SK-N-SH (cell line): ENCODE measurements around the gene CNN2. TPM values are rescaled to one million over a fixed set of nuclear protein-coding genes. Genes with fewer than 3 reads are reported as not detected.

Experiments
- CTCF ChIA-PET: fragments of 300-600, 350-600 bp; formaldehyde crosslinking; extraction: SDS; loops from one replicate; lab custom pipeline; 2021; lab: Yijun Ruan, JAX
- POLR2A ChIA-PET: fragments of 350-600 bp; sonication (Branson Sonifier 250); formaldehyde crosslinking; extraction: SDS; loops from one replicate; lab custom pipeline; 2020; ENCODE audit warnings: antibody characterized with exemption, inconsistent platforms; lab: Yijun Ruan, JAX
- DNase-seq: peaks from one replicate; pipeline ENCODE4 v3.0.0; 2012
- H2AFZ ChIP-seq: fragments of 200-600 bp; sonication (generic); 2 replicates; pipeline ENCODE4 v1.8.1; 2016; ENCODE audit warnings: antibody characterized with exemption, mild to moderate bottlenecking, low read depth
- H3F3A ChIP-seq: fragments of 200-600 bp; sonication (generic); replicated peaks from 2 replicates; pipeline ENCODE3; 2016; ENCODE audit warnings: antibody characterized with exemption, mild to moderate bottlenecking; ENCODE audit not compliant: insufficient read depth
- H3K27ac ChIP-seq, 2 experiments: fragments of 200-500 bp in 1 of 2; fragments of 200-600 bp in 1 of 2; sonication (Bioruptor generic) in 1 of 2; sonication (generic), shearing (Covaris generic) in 1 of 2; 2 replicates each; pipeline versions ENCODE4 v1.5.1 to v1.6.1; 2014 to 2016; ENCODE audit warnings: low read depth in 2 of 2, inconsistent platforms in 1 of 2, low read length in 1 of 2, mild to moderate bottlenecking in 1 of 2, mixed read lengths in 1 of 2
- H3K27me3 ChIP-seq: fragments of 200-600 bp; sonication (generic), shearing (Covaris generic); 2 replicates; pipeline ENCODE4 v1.6.1; 2016; ENCODE audit warnings: mixed run types; ENCODE audit not compliant: insufficient read depth
- H3K36me3 ChIP-seq, 2 experiments: fragments of 200-500 bp in 1 of 2; fragments of 200-600 bp in 1 of 2; sonication (Bioruptor generic) in 1 of 2; sonication (generic) in 1 of 2; replicated peaks in 1 of 2; 2 replicates each; pipeline versions ENCODE3 to v1.5.1; 2014 to 2016; ENCODE audit warnings: low read length in 1 of 2, mild to moderate bottlenecking in 1 of 2; ENCODE audit not compliant: insufficient read depth in 2 of 2, control insufficient read depth in 1 of 2
- H3K4me1 ChIP-seq, 2 experiments: fragments of 200-500 bp in 1 of 2; fragments of 200-600 bp in 1 of 2; sonication (Bioruptor generic) in 1 of 2; sonication (generic), shearing (Covaris generic) in 1 of 2; 2 replicates each; pipeline versions ENCODE4 v1.5.1 to v1.6.1; 2014 to 2016; ENCODE audit warnings: low read depth in 1 of 2, low read length in 1 of 2, mixed run types in 1 of 2; ENCODE audit not compliant: insufficient read depth in 2 of 2, control insufficient read depth in 1 of 2
- H3K4me2 ChIP-seq: fragments of 200-600 bp; sonication (generic), shearing (Covaris generic); 2 replicates; pipeline ENCODE4 v1.6.1; 2017; ENCODE audit warnings: mixed run types
- H3K4me3 ChIP-seq, 2 experiments: fragments of 200-500 bp in 1 of 2; fragments of 200-600 bp in 1 of 2; sonication (Bioruptor generic) in 1 of 2; sonication (generic), shearing (Covaris generic) in 1 of 2; 2 replicates each; pipeline versions ENCODE4 v1.5.1 to v1.8.1; 2014 to 2016; ENCODE audit warnings: low read depth in 2 of 2, inconsistent platforms in 1 of 2, low read length in 1 of 2, mild to moderate bottlenecking in 1 of 2, mixed read lengths in 1 of 2, moderate library complexity in 1 of 2
- H3K79me2 ChIP-seq: fragments of 200-600 bp; sonication (generic); 2 replicates; pipeline ENCODE4 v1.8.1; 2017; ENCODE audit warnings: mild to moderate bottlenecking; ENCODE audit not compliant: insufficient read depth
- H3K9ac ChIP-seq: fragments of 200-600 bp; sonication (generic); 2 replicates; pipeline ENCODE4 v1.6.1; 2017; ENCODE audit warnings: mixed run types
- H3K9me2 ChIP-seq: fragments of 200-600 bp; sonication (generic); 2 replicates; pipeline ENCODE4 v1.6.1; 2017; ENCODE audit warnings: mixed run types
- H3K9me3 ChIP-seq: fragments of 200-600 bp; sonication (generic); 2 replicates; pipeline ENCODE4 v1.6.1; 2017; ENCODE audit warnings: mixed run types, mild to moderate bottlenecking, moderate library complexity
- H4K20me1 ChIP-seq: fragments of 200-600 bp; sonication (generic); 2 replicates; pipeline ENCODE4 v1.6.1; 2017; ENCODE audit warnings: mild to moderate bottlenecking, mixed run types; ENCODE audit not compliant: insufficient read depth
- ELF1 ChIP-seq: IDR thresholded peaks from 2 replicates; pipeline ENCODE4 v1.4.0; 2012
- FOXJ3 ChIP-seq: sonication (generic); formaldehyde crosslinking; IDR thresholded peaks from 2 replicates; pipeline ENCODE4 v1.5.1; 2020; ENCODE audit warnings: mild to moderate bottlenecking, missing genetic modification reagents
- GABPA ChIP-seq: IDR thresholded peaks from 2 replicates; pipeline ENCODE4 v1.4.0; 2012; ENCODE audit warnings: low read depth, mild to moderate bottlenecking
- GATA2 ChIP-seq: sonication (generic); formaldehyde crosslinking; IDR thresholded peaks from 2 replicates; pipeline ENCODE4 v1.5.0; 2020; ENCODE audit warnings: mild to moderate bottlenecking, missing genetic modification reagents
- MEF2A ChIP-seq: IDR thresholded peaks from 2 replicates; pipeline ENCODE4 v1.4.0; 2012; ENCODE audit warnings: low read depth, borderline replicate concordance
- NRF1 ChIP-seq: IDR thresholded peaks from 2 replicates; pipeline ENCODE4 v1.6.1; 2012; ENCODE audit warnings: low read depth, mild to moderate bottlenecking, low read length
- POLR2AphosphoS5 ChIP-seq: IDR thresholded peaks from 2 replicates; pipeline ENCODE4 v1.6.1; 2012; ENCODE audit warnings: low read depth, low read length
- RCOR1 ChIP-seq: fragments of 150-350 bp; IDR thresholded peaks from 2 replicates; pipeline ENCODE4 v1.6.1; 2017; ENCODE audit warnings: antibody characterized with exemption, low read length
- RFX5 ChIP-seq: IDR thresholded peaks from 2 replicates; pipeline ENCODE4 v1.6.1; 2012; ENCODE audit warnings: mild to moderate bottlenecking, improper control_type of control experiment, low read length
- RXRA ChIP-seq: IDR thresholded peaks from 2 replicates; pipeline ENCODE4 v1.4.0; 2012; ENCODE audit warnings: low read depth, mild to moderate bottlenecking, borderline replicate concordance
- TAF1 ChIP-seq: IDR thresholded peaks from 2 replicates; pipeline ENCODE4 v1.6.1; 2012; ENCODE audit warnings: low read depth, mild to moderate bottlenecking, low read length, moderate library complexity, borderline replicate concordance
- TCF12 ChIP-seq: IDR thresholded peaks from 2 replicates; pipeline ENCODE4 v1.4.0; 2012
- TEAD4 ChIP-seq: IDR thresholded peaks from 2 replicates; pipeline ENCODE4 v1.4.0; 2012; ENCODE audit warnings: mild to moderate bottlenecking, borderline replicate concordance; ENCODE audit not compliant: insufficient read depth
- YY1 ChIP-seq: IDR thresholded peaks from 2 replicates; pipeline ENCODE4 v1.4.0; 2012; ENCODE audit warnings: low read depth, mild to moderate bottlenecking
- WGBS: methylation state at CpG from one replicate; pipeline ENCODE4 v1.1.6; 2017; ENCODE audit warnings: low lambda C conversion rate; 5-methylcytosine and 5-hydroxymethylcytosine counted together
- polyA plus RNA-seq, 3 experiments: library from polyadenylated mRNA; depleted of rRNA; stranded (reverse); fragments of >200 nt; gene quantifications; 2 replicates each; pipeline ENCODE4 v1.2.3, GENCODE V29; 2012
- TF ChIP-seq, protein P1 (sequence below): IDR thresholded peaks from 2 replicates; pipeline ENCODE4 v1.4.0; 2012; ENCODE audit warnings: low read depth
- TF ChIP-seq, protein P2 (sequence below): fragments of 150-350 bp; IDR thresholded peaks from 2 replicates; pipeline ENCODE4 v1.6.1; 2017; ENCODE audit warnings: antibody characterized with exemption, low read length, low read depth, borderline replicate concordance
- TF ChIP-seq, protein P3 (sequence below): IDR thresholded peaks from 2 replicates; pipeline ENCODE4 v1.4.0; 2012; ENCODE audit warnings: low read depth, borderline replicate concordance
- TF ChIP-seq, protein P4 (sequence below): IDR thresholded peaks from 2 replicates; pipeline ENCODE4 v1.4.0; 2012; ENCODE audit warnings: low read depth, borderline replicate concordance
- TF ChIP-seq, protein P5 (sequence below): fragments of 150-350 bp; IDR thresholded peaks from 2 replicates; pipeline ENCODE4 v1.6.1; 2016; ENCODE audit warnings: mild to moderate bottlenecking, low read depth, low read length

CNN2 gene
- polyA plus RNA-seq, 1 of the 3 experiments (the other 2 are of a cell fraction), result 279 TPM

DNA sequence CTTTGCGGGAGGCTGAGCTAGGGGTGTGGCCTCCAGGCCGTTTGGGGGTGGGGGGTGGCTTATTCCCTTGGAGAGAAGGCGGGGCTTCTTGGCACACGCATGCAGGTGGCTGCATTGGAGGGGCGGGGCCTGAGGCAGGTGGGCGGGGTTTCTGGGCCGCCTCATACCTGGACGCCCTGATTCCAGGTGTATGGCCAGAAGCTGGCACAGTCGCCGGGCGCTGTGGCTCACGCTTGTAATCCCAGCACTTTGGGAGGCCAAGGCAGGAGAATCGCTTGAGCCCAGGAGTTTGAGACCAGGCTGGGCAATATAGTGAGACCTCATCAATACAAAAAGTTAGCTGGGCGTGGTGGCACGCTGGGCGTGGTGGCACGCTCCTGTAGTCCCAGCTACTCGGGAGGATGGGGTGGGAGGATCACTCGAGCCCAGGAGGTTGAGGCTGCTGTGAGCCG is 21.3 kb downstream of the CNN2 start:
- no peaks in the 10 kb centered on the region for H3K9me3 ChIP-seq

More for the DNA sequence above, 21.3 kb downstream of the CNN2 start:
- ChIA-PET CTCF (interaction anchor here (0.9 kb wide), 1 partner anchor 17 kb away, joined by 3 read pairs; no protein-coding TSS in a partner anchor), POLR2A (interaction anchor here (1.1 kb wide), 1 partner anchor 28 kb away, joined by 3 read pairs; no protein-coding TSS in a partner anchor)
- Histone ChIP-seq H3K9me2 (no peaks in the 10 kb centered on the region), H3K36me3 (no peaks in the 10 kb centered on the region), H3F3A (peaks cover 4% of the 10 kb centered on the region), H3K27me3 (no peaks in the 10 kb centered on the region), H3K4me2 (no peak overlapping the region), H3K9ac (no peak overlapping the region), H4K20me1 (no peaks in the 10 kb centered on the region), H3K79me2 (no peaks in the 10 kb centered on the region), H3K27ac (no peak overlapping the region), H3K4me1 (peaks cover 0 to 4% of the 10 kb centered on the region in 2 experiments; a peak in 1 of 4 replicates), H2AFZ (no peak overlapping the region), H3K4me3 (no peak overlapping the region)
- WGBS, result 84% methylated on average over 19 of the region's 20 CpGs
- no peak for TF ChIP-seq MEF2A
- TF ChIP-seq GABPA, result no peak
- no peak for TF ChIP-seq GATA2 (CRISPR knock-in tag)
- no peak for TF ChIP-seq TCF12
- no peak for TF ChIP-seq ELF1
- TF ChIP-seq YY1, result no peak
- TF ChIP-seq POLR2AphosphoS5, result no peak
- no peak for TF ChIP-seq NRF1
- TF ChIP-seq, protein P1, sequence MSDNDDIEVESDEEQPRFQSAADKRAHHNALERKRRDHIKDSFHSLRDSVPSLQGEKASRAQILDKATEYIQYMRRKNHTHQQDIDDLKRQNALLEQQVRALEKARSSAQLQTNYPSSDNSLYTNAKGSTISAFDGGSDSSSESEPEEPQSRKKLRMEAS, result no peak
- no peak for TF ChIP-seq RXRA
- TF ChIP-seq TAF1, result no peak
- TF ChIP-seq, protein P2, sequence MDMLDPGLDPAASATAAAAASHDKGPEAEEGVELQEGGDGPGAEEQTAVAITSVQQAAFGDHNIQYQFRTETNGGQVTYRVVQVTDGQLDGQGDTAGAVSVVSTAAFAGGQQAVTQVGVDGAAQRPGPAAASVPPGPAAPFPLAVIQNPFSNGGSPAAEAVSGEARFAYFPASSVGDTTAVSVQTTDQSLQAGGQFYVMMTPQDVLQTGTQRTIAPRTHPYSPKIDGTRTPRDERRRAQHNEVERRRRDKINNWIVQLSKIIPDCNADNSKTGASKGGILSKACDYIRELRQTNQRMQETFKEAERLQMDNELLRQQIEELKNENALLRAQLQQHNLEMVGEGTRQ, result no peak
- TF ChIP-seq, protein P3, sequence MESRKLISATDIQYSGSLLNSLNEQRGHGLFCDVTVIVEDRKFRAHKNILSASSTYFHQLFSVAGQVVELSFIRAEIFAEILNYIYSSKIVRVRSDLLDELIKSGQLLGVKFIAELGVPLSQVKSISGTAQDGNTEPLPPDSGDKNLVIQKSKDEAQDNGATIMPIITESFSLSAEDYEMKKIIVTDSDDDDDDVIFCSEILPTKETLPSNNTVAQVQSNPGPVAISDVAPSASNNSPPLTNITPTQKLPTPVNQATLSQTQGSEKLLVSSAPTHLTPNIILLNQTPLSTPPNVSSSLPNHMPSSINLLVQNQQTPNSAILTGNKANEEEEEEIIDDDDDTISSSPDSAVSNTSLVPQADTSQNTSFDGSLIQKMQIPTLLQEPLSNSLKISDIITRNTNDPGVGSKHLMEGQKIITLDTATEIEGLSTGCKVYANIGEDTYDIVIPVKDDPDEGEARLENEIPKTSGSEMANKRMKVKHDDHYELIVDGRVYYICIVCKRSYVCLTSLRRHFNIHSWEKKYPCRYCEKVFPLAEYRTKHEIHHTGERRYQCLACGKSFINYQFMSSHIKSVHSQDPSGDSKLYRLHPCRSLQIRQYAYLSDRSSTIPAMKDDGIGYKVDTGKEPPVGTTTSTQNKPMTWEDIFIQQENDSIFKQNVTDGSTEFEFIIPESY, result no peak
- TF ChIP-seq FOXJ3 (CRISPR knock-in tag), result no peak
- TF ChIP-seq, protein P4, sequence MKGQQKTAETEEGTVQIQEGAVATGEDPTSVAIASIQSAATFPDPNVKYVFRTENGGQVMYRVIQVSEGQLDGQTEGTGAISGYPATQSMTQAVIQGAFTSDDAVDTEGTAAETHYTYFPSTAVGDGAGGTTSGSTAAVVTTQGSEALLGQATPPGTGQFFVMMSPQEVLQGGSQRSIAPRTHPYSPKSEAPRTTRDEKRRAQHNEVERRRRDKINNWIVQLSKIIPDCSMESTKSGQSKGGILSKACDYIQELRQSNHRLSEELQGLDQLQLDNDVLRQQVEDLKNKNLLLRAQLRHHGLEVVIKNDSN, result no peak
- TF ChIP-seq, protein P5, sequence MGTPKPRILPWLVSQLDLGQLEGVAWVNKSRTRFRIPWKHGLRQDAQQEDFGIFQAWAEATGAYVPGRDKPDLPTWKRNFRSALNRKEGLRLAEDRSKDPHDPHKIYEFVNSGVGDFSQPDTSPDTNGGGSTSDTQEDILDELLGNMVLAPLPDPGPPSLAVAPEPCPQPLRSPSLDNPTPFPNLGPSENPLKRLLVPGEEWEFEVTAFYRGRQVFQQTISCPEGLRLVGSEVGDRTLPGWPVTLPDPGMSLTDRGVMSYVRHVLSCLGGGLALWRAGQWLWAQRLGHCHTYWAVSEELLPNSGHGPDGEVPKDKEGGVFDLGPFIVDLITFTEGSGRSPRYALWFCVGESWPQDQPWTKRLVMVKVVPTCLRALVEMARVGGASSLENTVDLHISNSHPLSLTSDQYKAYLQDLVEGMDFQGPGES, result no peak
- TF ChIP-seq TEAD4, result no peak
- TF ChIP-seq RFX5, result no peak
- no peak for TF ChIP-seq RCOR1
- DNase-seq, result no peak
